Putamen (tissue), 1 donor: ENCODE results near the gene LRRC23.

Source experiments
- DNase-seq: peaks from one replicate; pipeline ENCODE4 v3.0.0-alpha.2; 2016; ENCODE audit warnings: low spot score

LRRC23 gene

DNA sequence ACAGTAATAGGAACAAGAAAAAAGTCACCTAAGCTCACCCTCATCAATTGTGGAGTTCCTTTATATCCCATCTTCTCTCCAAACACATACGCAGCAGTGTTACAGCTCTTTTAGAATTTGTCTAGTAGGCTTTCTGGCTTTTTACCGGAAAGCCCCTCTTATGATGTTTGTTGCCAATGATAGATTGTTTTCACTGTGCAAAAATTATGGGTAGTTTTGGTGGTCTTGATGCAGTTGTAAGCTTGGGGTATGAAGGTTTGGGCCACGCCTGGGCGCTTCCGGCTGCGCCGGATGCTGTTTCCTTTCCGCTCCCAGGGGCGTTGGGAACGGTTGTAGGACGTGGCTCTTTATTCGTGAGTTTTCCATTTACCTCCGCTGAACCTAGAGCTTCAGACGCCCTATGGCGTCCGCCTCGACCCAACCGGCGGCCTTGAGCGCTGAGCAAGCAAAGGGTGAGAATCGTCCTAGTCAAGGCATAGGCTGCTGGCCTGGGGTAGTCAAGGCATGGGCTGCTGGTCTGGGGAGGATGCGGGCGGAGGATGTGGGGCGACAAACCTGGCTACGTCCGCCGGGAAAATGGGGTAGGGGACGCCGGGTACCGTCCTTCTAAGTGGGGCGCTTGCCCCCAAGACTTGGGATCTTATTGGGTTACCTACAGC lies 39.2 kb downstream of the LRRC23 start, which contains the start of the genes C12orf57 and RNU7-1:
Gene C12orf57, plus strand, starts transcription at position 301 of the 659 bp plus-strand sequence. Its CDS starts 100 bp downstream, at position 401.
Gene RNU7-1, plus strand, starts transcription at position 95 of the 659 bp plus-strand sequence.
- peak; percentile 89 for DNase-seq

DNA sequence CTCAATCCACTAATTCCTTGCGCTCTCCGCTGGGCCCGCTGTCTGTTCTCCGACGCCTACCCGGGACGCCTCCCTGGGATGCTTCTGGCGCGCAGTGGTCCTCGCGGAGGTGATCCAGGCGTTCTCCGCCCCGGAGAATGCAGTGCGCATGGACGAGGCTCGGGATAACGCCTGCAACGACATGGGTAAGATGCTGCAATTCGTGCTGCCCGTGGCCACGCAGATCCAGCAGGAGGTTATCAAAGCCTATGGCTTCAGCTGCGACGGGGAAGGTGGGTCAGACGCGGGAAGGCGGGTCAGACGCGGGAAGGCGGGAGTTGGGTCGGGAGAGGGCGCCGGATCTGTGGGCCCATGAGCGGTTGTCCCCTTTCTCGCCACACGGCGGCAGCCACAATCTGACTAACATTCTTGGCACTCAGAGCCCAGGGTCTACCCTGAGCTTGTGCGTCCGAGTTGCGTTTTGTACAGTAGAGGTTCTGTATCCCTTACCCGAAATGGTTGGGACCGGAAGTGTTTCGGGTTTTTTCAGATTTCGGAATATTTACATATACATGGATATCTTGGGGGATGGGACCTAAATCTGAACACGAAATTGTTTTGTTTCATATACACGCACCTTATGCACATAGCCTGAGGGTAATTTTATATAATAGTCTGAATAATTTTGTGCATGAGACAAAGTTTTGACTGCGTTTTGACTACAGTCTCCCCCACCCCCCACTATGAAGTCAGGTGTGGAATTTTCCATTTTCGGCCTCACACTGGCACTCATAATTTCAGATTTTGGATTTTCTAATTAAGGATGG lies 40.0 kb downstream of the LRRC23 start:
- DNase-seq = peak; percentile 91

- no peak for DNase-seq
Measured at GRCh38 chr12:6945613-6946012, 41.0 kb downstream of the LRRC23 start.

DNA sequence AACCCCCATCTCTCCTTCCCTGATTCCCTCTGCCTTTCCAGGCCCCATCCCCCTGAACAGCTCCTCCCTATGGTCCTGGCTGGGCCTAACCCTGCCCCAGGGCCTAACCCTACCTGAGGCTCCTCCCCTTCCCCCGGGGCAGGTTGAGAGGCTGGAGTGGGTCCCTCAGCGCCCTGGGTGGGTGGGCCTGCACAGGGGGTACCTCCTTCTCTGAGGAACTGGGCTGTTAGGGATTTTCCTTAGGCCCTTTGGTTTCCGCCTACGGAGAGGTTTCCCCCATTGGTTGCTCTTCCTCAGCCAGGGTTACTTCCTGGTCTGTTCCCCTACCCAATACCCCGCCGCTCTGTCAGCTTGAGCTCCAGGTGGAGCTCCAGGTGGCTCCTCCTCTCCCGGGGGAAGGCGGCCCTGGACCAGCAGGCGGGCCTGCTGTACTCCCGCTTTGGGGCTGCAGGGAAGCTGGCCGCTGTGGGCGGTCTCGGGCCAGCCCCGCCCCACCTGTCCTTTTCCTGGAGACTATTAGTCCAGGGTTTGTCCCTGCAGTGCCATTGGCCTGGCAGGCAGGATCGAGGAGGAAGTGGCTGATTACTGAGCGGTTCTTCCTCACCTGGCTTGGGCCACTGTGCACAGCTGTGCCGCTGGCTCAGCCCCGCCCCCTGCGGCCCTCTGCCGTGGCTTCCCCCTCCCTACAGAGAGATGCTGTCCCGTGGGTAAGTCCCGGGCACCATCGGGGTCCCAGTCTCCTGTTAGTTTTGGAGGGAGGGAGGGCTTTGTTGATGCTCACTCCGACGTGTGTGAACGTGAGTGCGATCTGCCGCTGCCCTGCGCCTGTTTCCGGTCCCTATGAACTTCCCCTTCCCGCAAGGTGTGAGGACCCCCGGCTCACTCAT lies 41.7 kb downstream of the LRRC23 start:
- no peak for DNase-seq

DNA sequence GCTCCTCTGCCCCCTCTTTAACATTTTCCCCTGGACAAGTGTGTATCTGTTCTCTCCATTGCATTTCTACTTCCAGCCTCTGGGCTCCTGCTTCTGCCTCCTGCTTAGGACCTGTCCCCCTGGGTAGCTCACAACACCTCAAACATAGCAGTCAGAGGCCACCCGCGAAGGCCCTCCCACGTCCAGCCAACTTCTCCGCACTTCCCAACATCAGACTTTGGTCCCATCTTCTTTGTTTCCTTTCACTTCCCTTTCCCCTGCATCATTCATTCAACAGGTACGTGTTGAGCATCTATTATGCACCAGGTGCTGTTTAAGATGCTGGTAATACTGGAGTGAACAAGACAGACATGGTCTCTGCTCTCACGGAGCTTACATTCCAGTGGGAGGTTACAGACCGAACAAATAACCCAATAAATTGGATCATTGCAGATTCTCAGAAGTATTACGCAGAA lies 42.3 kb downstream of the LRRC23 start:
- DNase-seq = no peak

- no peak for DNase-seq
Measured at GRCh38 chr12:6947615-6948014, 43.0 kb downstream of the LRRC23 start.

GRCh38 chr12:6948873-6949594 lies 44.4 kb downstream of the LRRC23 start:
- DNase-seq = no peak

DNA sequence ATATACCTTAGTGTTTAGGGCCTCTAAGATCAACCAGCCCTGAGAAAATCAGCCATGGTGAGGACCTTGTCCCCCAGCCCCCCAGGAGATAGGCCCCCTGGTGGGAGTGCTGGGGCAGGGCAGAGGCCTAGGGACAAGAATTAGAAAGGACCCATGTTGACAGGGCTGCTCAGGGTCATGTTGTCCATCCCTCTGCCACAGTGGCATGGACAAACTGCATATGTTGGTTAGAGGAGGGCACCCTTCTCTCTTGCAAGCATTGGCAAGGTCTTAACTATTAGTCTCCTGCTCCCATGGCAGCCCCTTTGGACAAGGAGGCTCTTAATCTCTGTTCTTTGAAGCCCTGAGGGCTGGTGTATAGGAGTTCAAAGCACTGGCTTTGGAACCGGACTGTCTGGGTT lies 45.8 kb downstream of the LRRC23 start:
- no peak for DNase-seq

DNA sequence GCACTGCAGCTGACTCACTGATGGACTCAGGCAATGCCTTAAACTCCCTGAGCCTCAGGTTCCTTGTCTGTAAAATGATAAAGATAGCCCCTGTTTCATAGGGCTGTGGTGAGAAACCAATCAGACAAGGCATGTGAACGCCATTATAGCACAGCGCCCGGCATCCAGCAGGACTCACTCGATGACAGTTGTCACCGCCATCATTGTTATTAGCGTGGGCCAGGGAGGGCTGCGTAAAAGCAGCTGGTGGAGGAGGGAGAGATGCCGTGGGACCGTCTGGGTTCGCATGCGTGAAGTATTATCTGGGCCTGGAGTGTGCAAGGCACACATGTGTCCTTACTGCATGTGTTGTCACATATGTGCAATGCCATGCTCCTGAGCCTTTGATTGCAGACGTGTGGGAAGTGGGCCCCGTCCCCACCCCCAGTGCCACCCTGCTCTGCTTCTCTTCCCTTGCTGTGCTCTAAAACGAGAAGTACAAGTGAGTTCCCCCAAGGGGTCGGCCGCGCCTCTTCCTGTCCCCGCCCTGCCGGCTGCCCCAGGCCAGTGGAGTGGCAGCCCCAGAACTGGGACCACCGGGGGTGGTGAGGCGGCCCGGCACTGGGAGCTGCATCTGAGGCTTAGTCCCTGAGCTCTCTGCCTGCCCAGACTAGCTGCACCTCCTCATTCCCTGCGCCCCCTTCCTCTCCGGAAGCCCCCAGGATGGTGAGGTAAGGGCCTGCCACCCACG lies 46.4 kb downstream of the LRRC23 start, which contains the start of gene PTPN6:
Gene PTPN6, plus strand, starts transcription at position 546 of the 730 bp plus-strand sequence. Its CDS starts 157 bp downstream, at position 703.
- DNase-seq = no peak

- DNase-seq = no peak
Measured at GRCh38 chr12:6951551-6952120, 47.0 kb downstream of the LRRC23 start.

DNA sequence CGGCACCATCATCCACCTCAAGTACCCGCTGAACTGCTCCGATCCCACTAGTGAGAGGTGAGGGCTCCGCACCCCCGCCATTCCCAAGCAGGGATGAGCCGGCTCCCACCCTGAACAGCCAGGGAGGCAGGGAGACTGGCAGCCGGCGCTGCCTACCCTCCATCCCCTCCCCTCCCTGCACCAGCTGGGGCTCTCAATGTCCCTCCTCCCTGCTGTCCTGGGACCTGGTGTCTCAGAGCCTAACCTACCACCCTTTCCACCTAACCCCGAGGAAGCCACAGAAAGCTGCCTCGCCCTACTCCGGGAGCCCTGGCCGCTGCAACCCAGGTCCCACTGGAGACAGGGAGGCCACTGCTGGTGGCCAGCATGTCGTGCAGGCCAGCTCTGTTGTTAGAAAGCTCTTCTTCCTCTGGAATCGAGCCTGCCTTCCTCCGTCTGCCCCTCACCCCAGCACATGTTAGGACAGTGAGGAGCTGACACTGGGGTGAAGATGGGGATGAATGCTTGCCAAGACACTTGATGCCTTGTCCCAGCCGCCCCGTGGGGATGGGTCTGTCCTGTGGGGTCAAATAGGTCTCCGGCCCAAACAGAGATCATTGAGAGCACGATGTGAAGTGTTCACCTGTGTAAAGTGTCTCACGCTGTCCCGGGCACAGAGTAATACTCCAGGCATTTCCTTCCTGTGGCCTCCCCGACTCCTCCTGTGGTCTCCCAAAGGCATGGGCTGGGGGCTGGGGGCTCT lies 47.7 kb downstream of the LRRC23 start:
- DNase-seq = no peak

- DNase-seq = no peak
Measured at GRCh38 chr12:6952863-6953441, 48.3 kb downstream of the LRRC23 start.

DNA sequence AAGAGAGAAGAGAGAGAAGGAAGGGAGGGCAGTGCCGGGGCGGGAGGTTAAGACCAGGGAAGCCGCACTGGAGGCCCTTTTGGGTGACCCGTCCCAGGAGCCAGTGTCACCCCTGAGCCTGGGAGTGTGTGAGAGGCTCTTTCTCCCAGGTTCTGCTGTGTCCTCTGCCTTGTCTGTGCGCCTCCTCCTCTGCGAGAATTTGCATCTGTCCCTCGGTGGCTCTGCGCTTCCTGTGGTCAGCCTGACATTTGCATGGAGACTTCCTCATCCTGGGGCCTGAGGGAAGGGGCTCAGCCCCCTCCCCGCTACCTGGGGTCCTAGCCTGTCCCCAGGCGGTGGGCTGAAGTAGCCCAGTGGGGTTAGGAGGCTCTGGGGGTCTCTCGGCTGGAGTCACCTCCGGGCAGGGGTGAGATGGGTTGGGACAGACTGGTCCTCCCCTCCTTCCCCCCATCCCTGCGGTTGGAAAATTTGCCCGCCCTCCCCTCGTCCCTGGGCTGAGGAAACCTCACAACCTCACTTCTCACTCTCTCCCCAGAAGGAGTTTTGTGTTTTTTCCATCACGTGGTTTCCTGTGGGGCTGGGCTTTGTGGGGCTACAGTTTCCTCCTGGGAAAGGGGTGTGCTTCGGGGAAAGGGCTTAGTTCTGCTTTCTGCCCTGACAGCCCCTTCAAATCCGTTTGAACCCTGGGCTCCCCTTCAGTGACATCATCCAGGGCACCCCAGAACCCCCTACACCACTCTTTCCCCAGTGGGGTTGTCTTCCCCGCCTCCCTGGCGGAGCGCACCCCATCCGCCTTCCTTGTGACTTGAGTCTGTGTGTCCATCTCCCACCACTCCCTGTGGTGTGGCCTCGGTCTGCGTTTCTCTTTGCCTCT lies 49.1 kb downstream of the LRRC23 start:
- no peak for DNase-seq

DNA sequence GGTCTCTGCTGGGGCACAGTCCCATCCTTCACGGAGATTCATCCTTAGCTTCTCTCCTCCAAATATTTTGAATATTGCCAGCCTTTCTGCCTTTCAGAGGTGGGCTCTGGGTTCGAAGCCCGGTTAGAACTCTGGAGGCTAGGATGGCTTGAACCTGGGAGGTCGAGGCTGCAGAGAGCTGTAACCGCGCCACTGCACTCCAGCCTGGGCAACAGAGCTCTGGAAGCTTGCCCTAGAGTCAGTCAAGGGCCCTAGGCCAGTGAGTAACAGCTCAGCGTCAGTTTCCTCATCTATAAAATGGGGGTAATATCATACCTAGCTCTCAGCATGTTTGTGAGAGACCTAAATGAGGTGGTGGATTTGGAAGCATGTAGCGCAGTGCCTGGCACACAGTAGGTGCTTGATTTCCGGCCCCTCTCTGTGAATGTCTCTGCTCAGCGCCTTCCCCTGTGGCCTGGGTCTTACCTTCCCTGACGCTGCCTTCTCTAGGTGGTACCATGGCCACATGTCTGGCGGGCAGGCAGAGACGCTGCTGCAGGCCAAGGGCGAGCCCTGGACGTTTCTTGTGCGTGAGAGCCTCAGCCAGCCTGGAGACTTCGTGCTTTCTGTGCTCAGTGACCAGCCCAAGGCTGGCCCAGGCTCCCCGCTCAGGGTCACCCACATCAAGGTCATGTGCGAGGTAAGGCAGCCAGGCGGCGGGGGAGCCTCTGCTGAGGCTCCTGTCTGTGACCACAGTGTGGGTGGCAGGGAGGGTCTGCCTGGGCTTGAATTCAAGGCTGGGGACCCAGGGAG lies 49.9 kb downstream of the LRRC23 start:
- no peak for DNase-seq

GRCh38 chr12:6955108-6956020 lies 50.7 kb downstream of the LRRC23 start:
- no peak for DNase-seq

- no peak for DNase-seq
Measured at GRCh38 chr12:6956021-6956727, 51.6 kb downstream of the LRRC23 start.
